IPS DF 6.9 (cell line): ENCODE measurements around the gene POLR2L.
A peak's percentile ranks its signal among the peaks of the same experiment; 100 is the strongest.

Experiments
- DNase-seq: peaks from one replicate; pipeline ENCODE4 v3.0.0-alpha.2; 2013; ENCODE audit warnings: low read depth, low spot score
- H3K27ac ChIP-seq: one replicate; pipeline ENCODE4 v1.5.1; 2013; ENCODE audit warnings: low read length, control low read depth
- H3K27me3 ChIP-seq: 2 replicates; pipeline ENCODE4 v1.6.1; 2013; ENCODE audit warnings: mild to moderate bottlenecking, low read length; ENCODE audit not compliant: control insufficient read depth, insufficient read depth
- H3K36me3 ChIP-seq: 2 replicates; pipeline ENCODE4 v1.6.1; 2013; ENCODE audit warnings: low read length; ENCODE audit not compliant: control insufficient read depth, insufficient read depth
- H3K4me1 ChIP-seq: 2 replicates; pipeline ENCODE4 v1.6.1; 2013; ENCODE audit warnings: low read length; ENCODE audit not compliant: control insufficient read depth, insufficient read depth
- H3K4me3 ChIP-seq: 2 replicates; pipeline ENCODE4 v1.5.1; 2013; ENCODE audit warnings: mild to moderate bottlenecking, low read length
- H3K9me3 ChIP-seq: 2 replicates; pipeline ENCODE4 v1.6.1; 2013; ENCODE audit warnings: low read length, inconsistent platforms; ENCODE audit not compliant: control insufficient read depth, insufficient read depth
- WGBS: extraction: QIAGEN DNeasy Blood & Tissue Kit; methylation state at CpG from one replicate; pipeline ENCODE4 v1.1.7; 2013; ENCODE audit warnings: mixed read lengths, missing lambda C conversion rate; ENCODE audit not compliant: insufficient read length, insufficient coverage; 5-methylcytosine and 5-hydroxymethylcytosine counted together

The POLR2L gene

DNA sequence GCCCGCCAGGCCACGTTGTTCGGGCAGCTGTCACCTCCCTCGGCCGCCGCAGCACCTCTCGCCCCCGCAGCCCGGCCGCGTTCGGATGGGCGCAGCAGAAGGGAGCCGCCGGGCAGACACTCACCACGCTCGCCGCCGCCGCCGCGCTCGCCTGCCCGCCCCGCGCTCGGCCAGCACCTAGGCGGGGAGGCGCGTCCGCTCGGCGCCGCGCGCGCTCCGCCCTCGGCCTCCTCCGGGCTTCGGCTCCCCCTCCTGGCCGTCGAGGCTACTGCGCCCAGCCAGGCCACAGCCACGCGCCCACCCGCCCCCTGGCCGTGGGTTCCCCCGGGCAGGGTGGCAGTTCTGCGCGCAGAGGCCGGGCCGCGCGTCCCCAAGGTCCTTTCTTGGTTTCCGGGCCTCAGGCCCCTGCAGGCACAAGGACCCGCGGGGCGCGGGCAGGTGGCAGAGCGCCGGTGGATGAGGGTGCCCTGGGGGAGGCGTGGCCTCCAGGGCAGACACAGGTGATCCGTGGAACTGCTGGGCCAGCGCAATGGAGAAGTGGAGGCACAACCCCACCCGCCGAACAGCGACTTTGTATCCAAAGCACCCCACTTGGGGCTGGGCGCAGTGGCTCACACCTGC, 44.1 kb downstream of the POLR2L start, which contains the start of gene SLC25A22:
Gene SLC25A22 (minus strand): TSS at position 189 of the 621 bp plus-strand sequence. CDS start 3,275 bp downstream, outside the sequence.
- WGBS: no CpG with 5 or more reads among the region's 69 CpGs
- Histone ChIP-seq H3K4me3 (peak within 1 kb of the TSS; percentile 60), H3K27ac (no peak within 1 kb of the TSS), H3K27me3 (no peaks in the 10 kb centered on the region), H3K36me3 (peaks cover 29% of the 10 kb centered on the region), H3K4me1 (peaks cover 7% of the 10 kb centered on the region), H3K9me3 (no peaks in the 10 kb centered on the region)
- no peak for DNase-seq

DNA sequence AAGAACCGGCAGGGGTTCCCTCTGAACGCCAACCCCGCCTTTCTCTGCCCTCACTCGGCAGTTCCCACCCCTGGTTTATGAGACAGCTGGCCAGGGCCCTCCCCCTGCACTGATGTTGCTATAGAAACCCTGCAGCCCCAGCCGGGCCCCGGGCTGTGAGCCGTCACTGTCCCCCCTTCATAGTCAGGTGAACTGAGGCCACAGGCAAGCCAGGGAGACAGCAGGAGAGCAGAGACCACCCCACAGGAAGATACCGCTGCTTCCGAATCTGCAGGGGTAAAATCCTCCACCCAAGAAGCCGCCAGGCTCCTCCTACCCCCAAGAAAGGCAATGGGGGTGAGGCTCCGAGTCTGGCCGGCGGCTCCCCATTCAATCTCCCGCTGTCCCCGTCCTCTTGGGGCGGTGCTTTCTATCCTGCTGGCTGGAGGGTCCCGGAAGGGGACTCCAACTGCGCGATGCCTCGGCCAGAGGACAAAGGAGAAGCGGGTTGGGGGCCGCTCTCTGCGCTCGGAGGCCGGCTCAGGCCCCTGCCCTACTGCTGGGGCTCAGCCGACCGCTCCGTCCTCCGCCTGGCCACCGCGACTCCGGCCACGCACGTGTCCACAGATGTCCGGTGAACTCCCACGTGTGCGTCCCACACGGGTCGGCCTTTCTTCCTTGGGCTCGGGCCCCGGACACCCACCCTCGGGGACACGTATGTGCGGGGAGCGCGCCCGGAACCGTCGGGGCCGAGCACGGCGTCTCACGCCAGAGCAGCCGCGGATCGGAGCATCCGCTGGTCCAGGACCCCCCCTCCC, 44.8 kb downstream of the POLR2L start:
- H3K9me3 ChIP-seq: no peaks in the 10 kb centered on the region
- peaks cover 24% of the 10 kb centered on the region for H3K36me3 ChIP-seq
- H3K4me3 ChIP-seq: peak overlapping the region; percentile 60
- no peaks in the 10 kb centered on the region for H3K27me3 ChIP-seq
- H3K4me1 ChIP-seq: peaks cover 7% of the 10 kb centered on the region
- DNase-seq: no peak
- no CpG with 5 or more reads among the region's 57 CpGs for WGBS
- no peak overlapping the region for H3K27ac ChIP-seq

DNA sequence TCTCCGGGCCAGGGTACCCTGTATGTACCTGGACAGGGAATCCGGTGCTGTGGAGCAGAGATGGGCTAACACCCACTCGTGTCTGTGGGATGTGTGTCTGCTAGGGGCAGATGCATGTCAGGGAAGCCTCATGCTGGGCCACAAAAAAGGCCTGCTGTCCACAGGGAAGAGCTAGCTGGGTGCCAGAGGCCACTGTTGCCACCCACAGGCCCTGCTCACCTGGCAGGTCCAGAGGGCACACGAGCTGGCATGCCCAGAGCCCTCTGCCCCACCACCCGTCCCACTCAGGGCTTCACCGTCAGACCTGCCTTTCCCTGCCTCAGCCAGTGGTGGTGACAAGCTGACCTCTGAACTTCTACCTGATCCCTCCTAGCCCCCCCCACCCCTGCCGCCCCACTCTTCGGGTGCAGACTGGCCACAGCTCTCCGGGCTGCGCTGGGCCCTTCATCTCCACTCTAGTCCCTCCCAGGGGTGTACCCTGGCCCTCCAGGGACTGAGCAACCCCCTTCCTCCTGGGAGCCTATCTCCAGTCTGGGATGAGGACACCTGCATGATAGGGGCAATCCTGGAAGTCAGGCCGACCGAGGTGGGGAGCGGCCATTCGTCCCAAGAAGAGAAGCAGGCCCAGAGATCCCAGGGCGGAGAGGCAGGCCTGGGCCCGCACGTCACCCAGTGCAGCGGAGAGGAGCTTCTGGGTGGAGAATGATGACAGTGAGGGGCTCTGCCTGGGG, 45.6 kb downstream of the POLR2L start:
- H3K36me3 ChIP-seq: peaks cover 19% of the 10 kb centered on the region
- no CpG with 5 or more reads among the region's 18 CpGs for WGBS

GRCh38 chr11:795634-796564, 46.4 kb downstream of the POLR2L start:
- no peak for DNase-seq
- peaks cover 18% of the 10 kb centered on the region for H3K36me3 ChIP-seq
- peaks cover 7% of the 10 kb centered on the region for H3K4me1 ChIP-seq
- no CpG with 5 or more reads among the region's 26 CpGs for WGBS
- no peak overlapping the region for H3K27ac ChIP-seq
- H3K9me3 ChIP-seq: no peaks in the 10 kb centered on the region
- H3K4me3 ChIP-seq: no peak overlapping the region
- H3K27me3 ChIP-seq: no peaks in the 10 kb centered on the region

More for the DNA sequence above, 45.6 kb downstream of the POLR2L start:
- Histone ChIP-seq H3K9me3 (no peaks in the 10 kb centered on the region), H3K27ac (no peak overlapping the region), H3K27me3 (no peaks in the 10 kb centered on the region), H3K4me1 (peaks cover 7% of the 10 kb centered on the region), H3K4me3 (peak overlapping the region; percentile 60; the same call in 1 of the 2 replicates)
- no peak for DNase-seq

DNA sequence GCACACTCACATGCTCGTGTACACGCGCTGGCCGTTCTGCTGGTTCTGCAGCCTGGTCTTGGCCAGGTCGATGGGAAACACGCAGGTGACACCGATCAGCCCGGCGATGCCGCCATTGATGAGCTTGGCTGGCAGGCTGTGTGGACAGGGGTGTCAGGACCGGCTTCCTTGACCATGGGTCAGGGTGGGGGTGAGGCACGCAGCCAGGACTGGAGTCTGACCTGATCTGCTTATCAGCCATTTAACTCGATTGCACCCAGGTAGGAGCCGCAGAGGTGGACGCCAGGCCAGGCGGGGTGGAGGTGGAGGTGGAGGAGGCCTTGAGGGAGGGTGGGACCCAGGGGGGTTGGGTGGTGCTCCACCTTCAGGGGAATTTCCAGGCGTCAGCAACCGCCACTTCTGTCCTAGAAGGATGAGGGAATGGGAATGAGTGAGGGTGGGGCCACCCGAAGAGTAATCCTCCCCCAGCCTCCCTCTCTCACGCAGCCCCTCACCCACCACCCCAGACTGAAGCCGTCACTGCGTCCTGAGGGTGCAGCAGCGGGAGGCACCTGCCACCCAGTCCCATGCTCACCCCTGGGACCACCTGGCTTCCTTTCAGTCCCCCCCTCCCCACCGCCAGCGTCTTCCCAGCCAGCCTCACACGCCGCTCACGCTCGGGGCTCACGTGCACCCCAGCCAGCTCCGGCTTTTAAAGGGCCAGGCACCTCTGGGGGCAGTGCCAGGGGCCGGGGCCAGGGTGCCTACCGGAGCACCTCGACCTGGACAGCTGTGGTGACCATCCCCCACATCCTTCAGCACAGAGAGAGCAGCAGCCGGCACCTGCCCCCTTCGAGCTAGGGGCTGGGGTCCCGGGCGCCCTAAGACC, 47.3 kb downstream of the POLR2L start:
- no CpG with 5 or more reads among the region's 38 CpGs for WGBS
- no peak for DNase-seq
- Histone ChIP-seq H3K9me3 (no peaks in the 10 kb centered on the region), H3K27me3 (no peaks in the 10 kb centered on the region), H3K4me1 (peaks cover 9% of the 10 kb centered on the region), H3K36me3 (peaks cover 10% of the 10 kb centered on the region; the same call in 1 of the 2 replicates), H3K4me3 (no peak overlapping the region), H3K27ac (no peak overlapping the region)

DNA sequence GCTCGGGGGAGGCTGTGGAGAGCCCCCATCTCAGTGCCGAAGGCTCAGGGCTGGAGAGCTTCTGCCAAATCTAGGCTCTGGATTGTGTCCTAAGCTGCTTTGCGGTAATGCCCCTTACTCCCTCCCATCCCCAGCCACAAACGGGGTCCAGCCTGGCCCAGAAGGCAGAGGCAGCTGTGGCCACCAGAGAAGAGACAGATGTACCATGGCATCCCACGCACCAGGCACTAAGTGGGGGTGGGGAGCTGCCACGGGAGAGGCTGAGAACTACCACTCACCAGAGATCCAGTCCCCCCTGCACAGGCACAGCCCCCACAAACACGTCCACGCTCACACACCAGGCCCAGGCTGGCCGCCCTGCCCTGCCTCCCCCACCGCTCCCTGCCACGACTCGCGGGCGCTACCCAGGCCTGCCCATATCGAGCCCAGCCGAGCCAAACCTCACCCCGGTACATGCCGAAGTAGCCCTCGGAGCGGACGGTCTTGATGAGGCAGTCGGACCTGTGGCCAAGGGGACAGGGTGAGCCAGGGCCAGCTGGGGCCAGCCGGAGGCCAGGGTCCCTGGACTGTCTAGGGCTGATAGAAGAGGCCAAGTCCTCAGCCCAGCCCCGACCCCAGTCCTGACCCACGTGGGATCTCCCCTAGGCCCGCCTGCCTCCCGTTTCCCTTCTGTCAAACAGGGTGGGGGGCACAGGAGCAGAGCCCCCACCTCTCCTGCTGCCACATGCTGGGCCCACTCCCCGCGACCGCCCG, 48.1 kb downstream of the POLR2L start:
- Histone ChIP-seq H3K4me3 (no peak overlapping the region), H3K27me3 (no peaks in the 10 kb centered on the region), H3K9me3 (no peaks in the 10 kb centered on the region), H3K4me1 (peaks cover 9% of the 10 kb centered on the region), H3K36me3 (peaks cover 7% of the 10 kb centered on the region; the same call in 1 of the 2 replicates), H3K27ac (no peak overlapping the region)
- DNase-seq: no peak
- no CpG with 5 or more reads among the region's 31 CpGs for WGBS

GRCh38 chr11:793556-793955, 48.8 kb downstream of the POLR2L start:
- WGBS: no CpG with 5 or more reads among the region's 7 CpGs
- H3K4me3 ChIP-seq: no peak overlapping the region
- H3K27ac ChIP-seq: no peak overlapping the region
- H3K27me3 ChIP-seq: no peaks in the 10 kb centered on the region
- no peak for DNase-seq
- no peaks in the 10 kb centered on the region for H3K9me3 ChIP-seq
- H3K4me1 ChIP-seq: peaks cover 9% of the 10 kb centered on the region
- H3K36me3 ChIP-seq: peaks cover 6% of the 10 kb centered on the region; the same call in 1 of the 2 replicates

DNA sequence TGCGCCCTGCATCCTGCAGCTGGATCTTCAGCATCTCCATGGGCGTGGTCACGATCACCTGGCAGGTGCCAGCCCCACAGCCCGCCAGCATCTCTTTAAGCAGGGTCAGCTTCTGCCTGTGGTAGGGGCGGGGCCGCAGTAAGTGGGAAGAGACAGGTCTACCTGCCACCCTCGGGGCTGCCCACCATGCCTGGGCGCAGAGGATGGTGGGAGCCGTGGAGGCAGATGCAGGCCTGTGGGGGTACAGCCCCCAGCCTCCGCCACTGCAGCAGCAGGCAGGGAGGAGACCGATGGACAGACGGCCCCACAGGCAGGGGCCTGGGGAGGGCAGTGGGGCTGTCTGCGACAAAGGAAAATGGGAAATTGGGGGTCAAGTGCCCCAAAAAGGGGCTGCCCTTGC, 49.5 kb downstream of the POLR2L start:
- peaks cover 9% of the 10 kb centered on the region for H3K4me1 ChIP-seq
- H3K9me3 ChIP-seq: no peaks in the 10 kb centered on the region
- no peak for DNase-seq
- no peaks in the 10 kb centered on the region for H3K27me3 ChIP-seq
- peaks cover 6% of the 10 kb centered on the region; the same call in 1 of the 2 replicates for H3K36me3 ChIP-seq
- H3K4me3 ChIP-seq: no peak overlapping the region
- H3K27ac ChIP-seq: no peak overlapping the region
- WGBS: no CpG with 5 or more reads among the region's 13 CpGs

- peaks cover 9% of the 10 kb centered on the region for H3K4me1 ChIP-seq
- H3K9me3 ChIP-seq: no peaks in the 10 kb centered on the region
- DNase-seq: no peak
- WGBS: no CpG with 5 or more reads among the region's 15 CpGs
- no peaks in the 10 kb centered on the region for H3K27me3 ChIP-seq
- no peak overlapping the region for H3K27ac ChIP-seq
- H3K4me3 ChIP-seq: no peak overlapping the region
- H3K36me3 ChIP-seq: peaks cover 6% of the 10 kb centered on the region; the same call in 1 of the 2 replicates
Observed at GRCh38 chr11:792535-792821, 49.9 kb downstream of the POLR2L start.
